ENCODE data around the gene CIB4.

CIB4 gene

DNA sequence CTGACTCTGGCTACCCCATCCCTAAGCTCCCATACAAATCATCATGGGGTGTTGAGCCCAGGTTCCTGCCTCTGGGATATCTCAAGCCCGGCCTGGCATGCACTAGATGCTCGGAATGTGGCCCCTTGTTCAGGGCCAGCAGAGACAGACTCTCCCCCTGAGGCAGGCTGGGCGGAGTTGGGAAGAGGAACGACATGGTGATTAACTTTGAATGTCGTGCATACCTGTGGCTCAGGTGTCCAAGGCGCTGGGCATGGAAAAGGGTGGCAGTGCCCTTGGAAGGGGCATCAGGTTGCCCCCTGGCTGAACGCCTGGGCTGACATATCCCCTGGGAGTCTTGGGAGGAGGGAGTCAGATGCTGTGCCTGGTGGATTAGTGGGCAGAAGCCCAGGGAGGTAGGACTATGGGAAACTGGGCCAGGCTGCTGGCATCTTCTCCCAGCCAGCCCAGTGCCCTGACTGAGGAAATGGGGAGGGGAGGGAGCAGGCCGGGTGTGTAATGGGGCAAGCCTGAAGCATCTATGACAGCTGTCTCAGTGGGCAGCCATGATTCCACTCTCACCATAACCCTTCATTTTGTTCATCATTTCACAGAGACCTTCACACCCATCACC is 105.4 kb downstream of the CIB4 start:
- H3K4me1 Mint-ChIP-seq, result peaks cover 17% of the 10 kb centered on the region
- TF ChIP-seq, protein P1, sequence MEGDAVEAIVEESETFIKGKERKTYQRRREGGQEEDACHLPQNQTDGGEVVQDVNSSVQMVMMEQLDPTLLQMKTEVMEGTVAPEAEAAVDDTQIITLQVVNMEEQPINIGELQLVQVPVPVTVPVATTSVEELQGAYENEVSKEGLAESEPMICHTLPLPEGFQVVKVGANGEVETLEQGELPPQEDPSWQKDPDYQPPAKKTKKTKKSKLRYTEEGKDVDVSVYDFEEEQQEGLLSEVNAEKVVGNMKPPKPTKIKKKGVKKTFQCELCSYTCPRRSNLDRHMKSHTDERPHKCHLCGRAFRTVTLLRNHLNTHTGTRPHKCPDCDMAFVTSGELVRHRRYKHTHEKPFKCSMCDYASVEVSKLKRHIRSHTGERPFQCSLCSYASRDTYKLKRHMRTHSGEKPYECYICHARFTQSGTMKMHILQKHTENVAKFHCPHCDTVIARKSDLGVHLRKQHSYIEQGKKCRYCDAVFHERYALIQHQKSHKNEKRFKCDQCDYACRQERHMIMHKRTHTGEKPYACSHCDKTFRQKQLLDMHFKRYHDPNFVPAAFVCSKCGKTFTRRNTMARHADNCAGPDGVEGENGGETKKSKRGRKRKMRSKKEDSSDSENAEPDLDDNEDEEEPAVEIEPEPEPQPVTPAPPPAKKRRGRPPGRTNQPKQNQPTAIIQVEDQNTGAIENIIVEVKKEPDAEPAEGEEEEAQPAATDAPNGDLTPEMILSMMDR (IDR thresholded peaks at IDR 0.05; ENCODE audit: unreplicated experiment in 3 of 3), result no peak
- H3K27ac Mint-ChIP-seq, result no peak overlapping the region
- H3K27me3 Mint-ChIP-seq (ENCODE audit: low read depth), result peaks cover 11% of the 10 kb centered on the region
- no peak overlapping the region for H3K4me3 Mint-ChIP-seq
- no peaks in the 10 kb centered on the region for H3K9me3 Mint-ChIP-seq
- H3K36me3 Mint-ChIP-seq (ENCODE audit: low read depth), result no peaks in the 10 kb centered on the region

DNA sequence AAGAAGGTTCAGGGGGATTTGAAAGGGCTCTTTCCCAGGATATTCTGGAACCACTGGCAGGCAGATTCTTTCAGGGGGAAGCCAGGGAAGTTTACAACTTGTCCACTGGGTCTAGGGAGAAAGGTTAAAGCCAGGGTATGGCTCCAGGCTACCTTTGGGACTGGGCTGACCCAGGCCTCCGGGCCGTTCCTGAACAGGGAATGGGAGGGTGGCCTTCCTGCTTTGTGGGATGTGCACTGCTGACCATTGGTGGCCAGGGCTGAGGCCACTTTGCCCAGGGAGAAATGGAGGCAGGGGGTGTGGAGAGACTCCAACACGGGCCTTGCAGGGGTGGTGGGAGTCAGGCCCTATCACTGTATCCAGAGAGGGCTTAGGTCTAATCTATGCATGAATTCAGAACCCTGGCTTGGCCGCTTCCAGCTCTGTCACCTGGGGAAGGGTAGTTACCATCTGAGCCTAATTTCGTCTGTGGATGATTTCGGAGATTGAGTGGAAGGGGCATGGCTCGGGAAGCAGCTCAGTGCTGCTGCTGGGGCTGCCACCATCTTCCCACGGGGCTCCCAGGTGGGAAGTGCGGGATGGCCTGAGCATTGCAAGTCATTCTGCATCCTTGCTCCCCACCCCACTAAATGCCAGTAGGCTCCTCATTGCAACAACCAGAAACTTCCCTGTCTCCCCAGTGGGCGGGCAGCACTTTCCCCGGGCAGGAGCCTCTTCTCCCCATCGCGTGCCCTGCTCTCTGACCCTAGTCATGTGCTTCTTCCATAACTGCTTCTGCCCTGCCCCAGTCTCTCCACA is 106.1 kb downstream of the CIB4 start:
- no peak overlapping the region for H3K4me3 Mint-ChIP-seq
- no peaks in the 10 kb centered on the region for H3K9me3 Mint-ChIP-seq
- H3K27ac Mint-ChIP-seq, result peak overlapping the region in 1 of 3 experiments; percentile 1
- peaks cover 11% of the 10 kb centered on the region for H3K27me3 Mint-ChIP-seq (ENCODE audit: low read depth)
- TF ChIP-seq, protein P1 (IDR thresholded peaks at IDR 0.05; ENCODE audit: unreplicated experiment in 3 of 3), result no peak
- H3K36me3 Mint-ChIP-seq (ENCODE audit: low read depth), result no peaks in the 10 kb centered on the region
- H3K4me1 Mint-ChIP-seq, result peaks cover 18% of the 10 kb centered on the region

DNA sequence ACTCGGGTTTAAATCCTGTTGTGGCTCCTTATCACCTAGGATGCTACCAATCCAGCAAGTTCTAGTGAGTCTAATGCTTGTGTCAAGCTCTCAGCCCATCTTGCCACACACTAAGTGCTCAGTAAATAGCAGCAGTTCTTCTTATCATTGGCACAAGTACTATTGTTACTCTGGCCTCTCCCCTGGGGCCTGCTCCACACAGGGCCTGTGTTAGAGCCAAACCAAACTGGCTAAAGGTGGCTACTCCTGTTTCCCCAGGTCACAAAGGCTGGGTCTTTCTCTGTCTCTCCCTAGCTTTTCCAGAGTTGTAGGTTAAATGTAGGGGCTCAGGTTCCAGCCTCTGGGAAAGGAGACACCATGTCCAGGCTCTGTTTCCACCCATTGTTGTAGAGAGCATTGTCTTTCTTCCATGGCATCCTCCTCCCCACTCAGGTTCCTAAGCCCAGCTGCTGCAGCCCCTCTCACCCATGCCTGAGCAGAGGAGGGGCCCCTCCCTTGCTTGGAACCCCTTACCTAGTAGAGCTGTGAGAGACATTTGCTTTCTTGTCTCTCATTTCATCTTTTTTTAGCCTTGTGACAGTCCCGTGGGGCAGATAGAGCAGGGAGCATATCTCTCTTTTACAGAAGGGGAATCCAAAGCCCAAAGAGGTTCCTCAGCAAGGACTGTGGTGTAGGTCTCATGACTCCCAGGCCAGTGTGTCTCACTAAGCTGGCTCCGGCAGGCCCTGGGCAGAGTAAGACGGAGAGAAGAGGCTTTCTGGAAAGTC is 106.9 kb downstream of the CIB4 start:
- Mint-ChIP-seq H3K4me3 (no peak overlapping the region), H3K9me3 (no peaks in the 10 kb centered on the region), H3K4me1 (peaks cover 18% of the 10 kb centered on the region), H3K27me3 (ENCODE audit: low read depth) (peaks cover 11% of the 10 kb centered on the region), H3K27ac (peak overlapping the region in 1 of 3 experiments; percentile 1), H3K36me3 (ENCODE audit: low read depth) (no peaks in the 10 kb centered on the region)
- TF ChIP-seq, protein P1 (IDR thresholded peaks at IDR 0.05; ENCODE audit: unreplicated experiment in 3 of 3), result no peak

DNA sequence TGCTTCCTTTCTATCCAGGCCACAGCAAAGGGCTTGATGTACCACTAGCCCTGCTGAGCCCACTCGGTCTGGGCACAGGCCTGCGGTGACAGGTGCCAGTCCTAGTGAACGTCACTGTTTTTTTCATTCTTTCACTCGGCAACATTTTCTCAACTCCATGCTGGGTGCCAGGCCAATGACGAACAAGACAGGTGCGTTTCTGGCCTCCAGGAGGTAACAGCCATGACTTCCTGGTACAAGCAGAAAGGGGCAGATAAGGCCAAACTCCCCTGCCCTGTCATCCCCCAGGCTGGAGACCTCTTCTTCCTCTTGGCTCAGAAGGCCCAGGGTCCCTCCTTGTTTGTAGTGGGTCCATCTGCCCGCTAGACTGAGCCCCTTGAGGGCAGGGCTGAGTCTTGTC is 107.5 kb downstream of the CIB4 start:
- Mint-ChIP-seq H3K4me1 (peaks cover 18% of the 10 kb centered on the region), H3K27ac (no peak overlapping the region), H3K27me3 (ENCODE audit: low read depth) (peaks cover 11% of the 10 kb centered on the region), H3K9me3 (no peaks in the 10 kb centered on the region), H3K36me3 (ENCODE audit: low read depth) (no peaks in the 10 kb centered on the region), H3K4me3 (no peak overlapping the region)
- TF ChIP-seq, protein P1 (IDR thresholded peaks at IDR 0.05; ENCODE audit: unreplicated experiment in 3 of 3), result no peak

DNA sequence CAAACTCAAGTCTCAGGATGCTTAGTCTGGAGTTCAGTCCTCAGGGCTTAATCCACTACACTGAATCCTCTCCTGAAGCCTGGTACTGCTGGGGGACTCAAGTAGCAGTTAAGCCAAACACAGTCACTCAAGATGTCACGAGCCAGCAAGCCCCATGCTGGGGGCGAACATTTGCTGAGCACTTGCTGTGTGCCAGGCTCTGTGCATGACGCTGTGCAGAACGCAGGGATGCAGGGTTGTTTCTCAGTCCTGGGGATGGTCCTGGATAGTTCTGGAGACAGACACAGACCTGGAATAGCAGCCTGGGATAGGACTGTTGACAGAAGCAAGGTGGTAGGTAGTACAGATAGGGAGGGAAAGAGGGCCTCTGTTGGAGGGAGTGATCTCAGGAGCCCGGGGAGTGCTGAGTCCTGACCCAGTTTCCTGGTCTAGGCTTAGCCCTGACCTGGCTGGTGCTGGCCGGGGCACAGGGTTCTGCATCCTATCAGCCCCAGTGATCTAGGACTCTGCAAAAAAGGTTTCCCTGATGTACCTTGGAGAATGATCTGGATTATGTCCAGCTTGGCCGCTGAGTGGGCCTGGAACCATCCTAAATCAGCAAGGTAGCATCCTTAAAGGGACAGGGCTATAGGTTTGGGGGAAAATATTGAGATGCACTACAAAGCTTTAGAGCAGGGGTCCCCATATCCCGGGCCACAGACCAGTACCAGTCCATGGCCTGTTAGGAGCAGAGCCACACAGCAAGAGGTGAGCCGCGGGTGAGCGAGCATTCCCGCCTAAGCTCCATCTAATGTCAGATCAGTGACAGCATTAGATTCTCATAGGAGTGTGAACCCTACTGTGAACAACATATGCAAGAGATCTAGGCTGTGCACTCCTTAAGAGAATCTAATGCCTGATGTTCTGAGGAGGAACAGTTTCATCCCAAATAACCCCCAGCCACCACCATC is 108.6 kb downstream of the CIB4 start:
- Mint-ChIP-seq H3K36me3 (ENCODE audit: low read depth) (no peaks in the 10 kb centered on the region), H3K4me3 (no peak overlapping the region), H3K4me1 (peaks cover 18% of the 10 kb centered on the region), H3K27ac (no peak overlapping the region), H3K27me3 (ENCODE audit: low read depth) (peaks cover 11% of the 10 kb centered on the region), H3K9me3 (no peaks in the 10 kb centered on the region)
- TF ChIP-seq, protein P1 (IDR thresholded peaks at IDR 0.05; ENCODE audit: unreplicated experiment in 3 of 3), result no peak
